Fibroblast of the conjunctiva (primary cell): Measurements from ENCODE around the gene CDKN2D.
"Not testable (repeated sequence)": the region's sequence is repeated elsewhere in the genome, so short reads cannot be mapped to it uniquely, and the experiment has no call there.

Source experiments
- DNase-seq: peaks from one replicate; pipeline ENCODE4 v3.0.0-alpha.2; 2010; ENCODE audit warnings: low read depth

Gene CDKN2D

GRCh38 chr19:10580979-10581631, 12.3 kb upstream of the CDKN2D start:
- DNase-seq: peak; percentile 88

GRCh38 chr19:10577951-10578350, 9.2 kb upstream of the CDKN2D start:
- no peak for DNase-seq

DNA sequence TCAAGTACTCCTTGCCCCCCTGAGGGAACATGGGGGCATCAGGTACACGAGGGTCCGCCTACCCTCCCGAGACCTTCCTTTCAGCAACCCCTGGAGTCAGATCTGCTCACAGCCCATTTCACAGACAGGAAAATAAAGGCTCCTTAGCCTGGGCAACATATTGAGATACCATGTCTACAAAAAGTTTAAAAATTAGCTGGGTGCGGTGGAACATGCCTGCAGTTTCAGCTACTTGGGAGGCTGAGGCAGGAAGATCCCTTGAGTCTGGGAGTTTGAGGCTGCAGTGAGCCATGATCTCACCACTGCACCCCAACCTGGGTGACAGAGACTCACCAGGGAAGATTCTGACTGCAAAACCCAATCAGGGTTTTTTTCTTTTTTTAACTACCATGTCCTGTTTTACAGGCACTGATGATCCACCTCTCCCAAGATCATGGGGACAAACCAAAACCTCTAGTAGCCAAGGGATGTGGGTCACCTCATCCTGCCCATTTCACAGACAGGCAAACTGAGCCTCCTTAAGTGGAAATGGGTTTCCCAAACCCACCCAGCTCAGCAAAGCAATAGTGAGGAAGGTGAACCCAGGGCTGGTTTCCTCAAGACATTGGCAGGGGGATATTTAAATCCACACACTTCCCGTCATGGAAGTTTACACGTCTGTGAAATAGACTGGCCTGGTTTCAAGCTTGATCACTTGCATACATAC, 6.4 kb upstream of the CDKN2D start:
- no peak for DNase-seq

DNA sequence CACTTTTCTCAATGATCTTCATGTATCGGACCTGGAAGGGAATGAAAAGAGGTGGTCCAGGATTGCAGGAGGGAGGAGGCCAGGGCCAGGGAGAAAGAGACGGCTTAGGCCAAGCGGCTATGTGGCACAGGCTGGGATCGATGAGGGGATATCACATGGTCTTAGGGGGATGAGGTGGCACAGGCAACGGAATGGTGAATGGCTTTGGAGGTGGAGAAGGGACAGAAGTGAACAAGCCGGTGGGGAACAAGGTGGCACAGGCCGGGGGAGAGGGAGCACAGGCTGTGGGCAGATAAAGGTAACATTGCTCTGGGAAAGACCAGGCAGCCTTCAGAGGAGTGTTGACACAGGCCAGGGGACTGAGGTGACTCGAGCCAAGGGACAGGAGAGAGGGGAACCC, 5.7 kb upstream of the CDKN2D start:
- no peak for DNase-seq

- DNase-seq: not testable (repeated sequence)
Measured at GRCh38 chr19:10573793-10574192, 5.0 kb upstream of the CDKN2D start.

- no peak for DNase-seq
Measured at GRCh38 chr19:10568062-10568825, 535 bp downstream of the CDKN2D start.

GRCh38 chr19:10567656-10568055, 1.1 kb downstream of the CDKN2D start:
- no peak for DNase-seq

DNA sequence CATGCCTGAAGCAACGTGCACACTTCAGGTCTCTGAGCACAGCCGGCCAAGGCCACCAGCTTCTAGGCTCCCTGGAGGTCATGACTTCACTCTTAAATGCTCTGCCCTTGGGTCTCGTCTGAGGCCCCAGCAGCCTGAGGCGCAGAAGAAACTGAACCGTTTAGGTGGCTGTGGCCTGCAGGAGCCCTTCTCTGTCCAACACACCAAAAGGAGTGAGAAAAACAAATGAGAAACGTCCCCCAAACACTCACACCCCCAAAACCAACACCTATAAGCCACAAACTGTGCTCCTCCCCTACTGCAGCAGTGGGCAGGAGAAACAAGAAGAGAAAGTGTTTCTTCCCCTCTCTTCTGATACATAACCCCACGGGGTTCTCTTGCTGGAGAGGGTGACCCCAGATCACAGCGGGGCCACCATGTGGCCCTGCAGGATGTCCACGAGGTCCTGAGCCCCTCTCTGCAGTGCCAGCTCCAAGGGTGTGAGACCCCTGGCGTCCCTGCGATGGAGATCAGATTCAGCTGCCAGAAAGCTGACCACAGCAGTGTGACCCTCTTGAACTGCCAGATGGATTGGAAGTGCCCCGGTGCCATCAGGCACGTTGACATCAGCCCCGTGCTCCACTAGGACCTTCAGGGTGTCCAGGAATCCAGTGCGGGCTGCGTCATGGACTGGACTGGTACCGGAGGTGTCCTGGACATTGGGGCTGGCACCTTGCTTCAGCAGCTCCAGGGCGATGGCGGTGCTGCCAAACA, 1.9 kb downstream of the CDKN2D start:
- DNase-seq: no peak

GRCh38 chr19:10566408-10566657, 2.4 kb downstream of the CDKN2D start:
- no peak for DNase-seq

DNA sequence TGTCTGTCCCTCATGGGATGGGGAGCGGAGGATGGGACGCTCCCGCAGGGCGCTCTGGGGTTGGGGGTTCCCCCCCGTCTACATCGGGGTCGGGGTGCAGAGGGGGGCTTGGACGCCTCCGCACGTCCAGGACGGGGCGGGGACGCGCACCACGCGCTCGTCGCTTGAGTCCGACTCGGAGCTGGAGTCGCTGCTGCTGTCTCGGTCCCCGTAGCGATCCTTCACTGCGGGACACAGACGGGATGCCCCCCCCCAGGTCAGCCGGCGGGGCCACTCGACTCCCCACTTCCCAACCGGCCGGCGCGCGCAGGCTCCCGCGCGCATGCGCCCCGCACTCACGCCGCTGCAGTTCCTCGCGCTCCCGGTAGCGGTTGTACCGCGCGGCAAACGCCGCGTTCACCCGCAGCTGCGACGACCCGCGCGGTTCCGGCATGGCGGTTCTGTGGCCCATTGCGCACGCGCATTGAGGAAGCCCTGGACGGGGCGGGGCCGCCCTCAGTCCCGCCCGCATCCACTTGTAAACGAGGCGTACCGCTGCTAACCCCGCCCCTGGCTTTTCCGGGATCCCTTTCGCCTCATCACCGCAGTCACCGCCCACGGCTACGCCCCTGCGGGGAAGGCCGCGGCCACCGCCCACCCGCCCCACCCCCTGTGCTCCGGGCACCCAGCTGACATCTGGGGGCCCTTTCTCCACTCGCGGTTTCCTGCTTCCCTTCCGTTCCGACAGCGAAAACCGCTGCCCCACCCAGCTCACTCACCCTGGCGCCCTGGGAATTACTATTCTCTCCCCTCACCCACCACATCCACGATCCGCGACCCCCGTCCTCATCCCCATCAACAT, 3.0 kb downstream of the CDKN2D start, which contains the start of gene KRI1:
TSS of gene KRI1 (minus strand) at position 444 of the 841 bp plus-strand sequence. CDS start at position 433, 11 bp downstream.
- DNase-seq: peak; percentile 96

DNA sequence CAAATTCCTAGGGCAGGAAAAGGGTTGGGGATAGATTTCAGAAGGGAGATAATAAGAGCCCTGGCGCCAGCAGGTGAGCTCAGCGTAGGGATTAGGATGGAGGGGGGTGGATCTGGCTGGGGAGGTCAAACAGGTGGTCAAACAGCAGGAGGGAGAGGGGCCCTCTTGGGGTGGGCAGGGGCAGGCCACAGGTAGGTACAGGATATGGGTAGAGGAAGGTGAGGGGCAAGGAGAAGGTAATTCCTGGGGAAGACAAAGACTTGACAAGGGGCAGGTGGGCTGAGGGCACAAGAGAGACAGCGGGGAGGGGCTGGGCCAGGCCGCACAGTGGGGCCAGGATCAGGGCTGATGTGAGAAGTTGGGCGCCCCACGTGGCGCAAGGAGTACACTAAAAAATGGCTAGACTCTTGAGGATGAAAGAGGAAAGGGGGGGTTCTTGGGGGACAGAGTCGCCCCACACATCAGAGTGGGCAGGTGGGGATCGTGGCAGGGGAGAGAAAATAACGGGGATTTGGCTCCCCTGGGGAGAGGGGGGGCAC, 3.7 kb downstream of the CDKN2D start:
- no peak for DNase-seq

GRCh38 chr19:10562609-10563008, 6.2 kb downstream of the CDKN2D start:
- DNase-seq: no peak

GRCh38 chr19:10560154-10560553, 8.6 kb downstream of the CDKN2D start:
- DNase-seq: no peak

DNA sequence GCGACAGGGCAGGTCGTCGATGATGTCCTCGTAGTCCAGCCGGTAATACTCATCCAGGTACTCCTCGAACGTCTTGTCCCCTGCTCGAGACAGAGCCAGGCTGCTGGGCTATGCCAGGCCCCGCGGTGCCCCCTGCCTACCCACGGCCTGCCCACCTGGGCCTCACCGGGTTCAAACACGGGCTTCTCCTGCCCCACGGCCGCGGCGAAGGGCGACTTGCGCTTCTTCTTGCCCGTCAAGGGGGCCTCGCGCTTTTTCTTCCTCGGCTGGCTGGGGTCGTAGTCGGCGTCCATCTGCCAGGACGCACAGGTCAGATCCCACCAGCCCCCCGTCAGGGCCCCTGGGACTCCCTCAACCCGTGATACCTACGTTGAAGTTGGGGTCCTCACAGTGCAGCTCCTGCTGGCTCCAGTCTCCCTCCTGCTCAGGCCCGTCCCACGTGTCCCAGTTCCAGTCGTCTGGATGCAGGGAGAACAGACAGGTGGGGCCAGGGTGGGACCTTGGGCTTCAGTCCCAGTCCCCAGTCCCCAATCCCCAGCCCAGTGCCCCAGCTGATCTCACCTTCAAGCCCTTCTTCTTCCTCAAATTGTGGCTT, 11.1 kb downstream of the CDKN2D start:
- no peak for DNase-seq

- DNase-seq: no peak
Measured at GRCh38 chr19:10555610-10555973, 13.2 kb downstream of the CDKN2D start.

DNA sequence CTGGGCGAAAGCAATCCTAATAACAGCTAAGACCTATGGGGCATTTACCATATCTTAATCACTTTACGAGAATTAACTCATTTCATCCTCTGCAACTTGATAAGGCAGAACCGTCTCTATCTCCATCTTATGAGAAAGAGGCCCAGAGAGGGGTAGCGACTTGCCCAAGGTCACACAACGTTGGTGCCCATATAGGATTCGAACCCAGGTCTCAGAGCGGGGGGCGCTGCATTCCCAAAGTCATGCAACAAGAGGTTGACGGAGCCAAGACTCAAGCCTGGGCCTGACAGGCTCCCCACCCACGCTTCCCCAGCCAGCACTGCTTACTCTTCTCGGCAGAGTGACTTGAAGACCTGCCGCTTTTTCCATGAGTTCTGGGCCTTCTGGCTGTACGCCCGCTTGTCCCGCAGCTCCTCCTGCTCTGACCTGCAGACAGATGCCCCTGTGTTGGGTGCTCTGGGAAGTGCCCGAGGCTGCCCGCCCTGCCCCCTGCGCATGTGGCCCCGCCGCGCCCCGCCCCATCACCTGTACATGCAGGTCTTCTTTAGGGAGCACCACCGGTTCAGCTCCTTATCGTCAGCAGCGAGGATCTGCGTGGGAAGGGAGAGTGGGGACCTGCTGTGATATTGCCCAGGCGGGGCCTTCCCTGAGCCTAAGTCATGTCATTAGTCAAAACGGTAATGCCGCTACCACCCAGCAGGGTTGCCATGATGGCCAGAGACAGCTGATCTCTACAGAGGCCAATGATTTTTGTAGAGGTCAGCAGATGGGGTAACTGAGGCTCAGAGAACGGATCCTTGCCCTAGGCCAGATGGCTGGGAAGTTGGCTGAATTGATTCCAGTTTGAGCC, 13.8 kb downstream of the CDKN2D start:
- no peak for DNase-seq

- no peak for DNase-seq
Measured at GRCh38 chr19:10553943-10554381, 14.8 kb downstream of the CDKN2D start.

GRCh38 chr19:10553087-10553667, 15.6 kb downstream of the CDKN2D start:
- no peak for DNase-seq

DNA sequence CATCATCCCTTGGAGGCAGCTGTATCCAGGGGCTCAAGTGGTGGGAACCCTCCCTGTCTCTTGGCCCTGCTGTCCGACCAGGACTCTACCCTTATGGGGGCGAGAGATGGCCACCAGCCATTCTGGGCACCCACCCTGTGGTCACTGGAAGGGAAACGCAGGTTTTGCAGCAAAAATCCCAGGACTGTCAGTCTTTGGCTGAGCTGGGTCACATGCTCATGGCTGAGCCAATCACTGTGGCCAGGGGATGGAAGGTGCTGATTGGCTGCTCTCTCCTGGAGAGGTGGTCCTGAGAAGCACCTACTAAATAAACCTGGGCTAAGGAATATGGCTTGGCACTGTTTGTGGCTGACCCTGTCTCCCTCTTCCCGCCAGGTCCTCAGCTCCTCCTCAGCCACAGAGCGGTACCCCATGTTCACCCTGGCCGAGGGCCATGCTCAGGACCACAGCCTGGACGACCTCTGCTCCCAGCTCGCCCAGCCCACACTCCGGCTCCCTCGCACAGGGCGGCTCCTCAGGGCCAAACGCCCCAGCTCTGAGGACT, 16.2 kb downstream of the CDKN2D start:
- no peak for DNase-seq
